Ishikawa (cell line): Measurements from ENCODE around the gene ST6GALNAC3.

Source experiments
- EP300 ChIP-seq: IDR thresholded peaks from 2 replicates; pipeline ENCODE4 v1.6.1; 2012; ENCODE audit warnings: borderline replicate concordance
- REST ChIP-seq: IDR thresholded peaks from 2 replicates; pipeline ENCODE4 v1.6.1; 2012; ENCODE audit warnings: low read depth, mild to moderate bottlenecking
- TAF1 ChIP-seq: IDR thresholded peaks from 2 replicates; pipeline ENCODE4 v1.6.1; 2012; ENCODE audit warnings: low read depth, mild to moderate bottlenecking
- TEAD4 ChIP-seq: IDR thresholded peaks from 2 replicates; pipeline ENCODE4 v1.6.1; 2012
- YY1 ChIP-seq: IDR thresholded peaks from 2 replicates; pipeline ENCODE4 v1.6.1; 2012; ENCODE audit warnings: low read depth

DNA sequence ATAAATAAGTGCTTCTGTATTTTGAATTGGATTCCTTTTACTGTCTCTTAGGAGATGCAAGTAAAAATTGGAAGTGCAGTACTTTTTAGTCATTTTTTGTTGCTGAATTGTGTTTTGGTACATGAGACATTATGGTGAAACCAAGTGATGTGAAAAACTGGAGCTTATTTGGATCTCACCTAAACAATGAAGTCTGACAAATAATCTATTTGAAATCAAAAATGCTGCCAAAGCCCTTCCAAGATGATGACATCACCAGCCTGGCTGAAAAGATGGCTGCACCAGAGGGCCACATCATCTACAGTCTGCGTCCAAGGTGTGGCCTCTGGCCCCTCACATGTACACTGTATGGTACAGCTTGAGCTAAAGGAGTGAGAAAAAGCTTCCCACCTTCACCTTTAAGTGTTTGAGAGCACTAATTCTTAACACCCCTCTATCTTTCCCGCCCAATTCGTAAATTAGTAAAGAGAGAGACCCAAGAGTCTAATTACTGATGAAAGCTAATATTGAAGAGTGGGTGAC is 600.2 kb downstream of the ST6GALNAC3 start:
- TF ChIP-seq YY1 (no peak), REST (no peak), TAF1 (no peak), TEAD4 (no peak), EP300 (no peak)
